ENCODE results near the gene PDZRN3.

Gene PDZRN3

DNA sequence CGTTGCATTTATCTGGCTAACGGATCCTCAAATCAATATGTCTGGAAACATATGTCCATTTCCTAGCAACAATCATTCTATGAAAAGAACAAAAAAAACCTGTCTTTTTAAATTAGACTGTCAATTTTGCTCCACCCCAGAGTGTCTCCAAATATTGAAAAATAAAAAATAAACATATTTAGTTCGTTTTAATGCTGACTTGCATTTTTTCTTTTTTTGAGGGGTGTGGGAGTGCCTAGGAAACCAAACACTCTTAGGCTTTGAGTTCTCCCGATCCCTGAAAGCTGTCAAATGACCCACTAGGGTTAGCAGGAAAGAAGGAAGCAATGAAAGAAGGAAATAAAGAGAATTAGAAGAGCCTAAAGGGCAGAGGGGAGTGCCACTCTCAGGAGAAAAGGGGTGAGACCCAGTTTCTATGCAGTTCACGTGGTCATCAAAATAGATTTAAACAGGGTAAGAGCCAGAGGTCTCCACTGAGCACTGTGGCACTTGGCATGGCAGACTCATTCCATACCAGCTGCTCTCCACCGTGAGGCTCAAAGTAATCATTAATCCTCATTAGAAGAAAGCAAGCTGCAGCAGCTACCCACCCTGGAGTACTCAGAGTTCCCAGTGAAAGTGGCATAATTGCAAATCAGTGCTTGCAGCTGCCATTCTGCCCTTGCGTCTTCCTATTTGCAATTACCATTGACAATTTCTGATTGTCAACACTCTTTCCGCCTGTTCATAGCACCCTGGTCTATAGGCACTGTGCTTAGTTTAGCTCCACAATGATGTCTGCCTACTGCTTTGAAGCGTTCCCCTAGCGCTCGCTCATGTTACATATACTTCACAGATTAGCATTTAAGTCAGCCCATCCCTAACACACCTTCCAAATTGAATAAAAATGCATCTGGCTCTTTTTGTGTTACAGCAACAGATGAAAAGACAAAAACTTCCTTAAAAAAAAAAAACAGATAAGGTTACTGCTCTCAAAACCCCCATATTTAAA lies 32.3 kb downstream of the PDZRN3 start:
- TF ChIP-seq ZFX (IDR thresholded peaks at IDR 0.05) = no peak
- TF ChIP-seq, protein P1, sequence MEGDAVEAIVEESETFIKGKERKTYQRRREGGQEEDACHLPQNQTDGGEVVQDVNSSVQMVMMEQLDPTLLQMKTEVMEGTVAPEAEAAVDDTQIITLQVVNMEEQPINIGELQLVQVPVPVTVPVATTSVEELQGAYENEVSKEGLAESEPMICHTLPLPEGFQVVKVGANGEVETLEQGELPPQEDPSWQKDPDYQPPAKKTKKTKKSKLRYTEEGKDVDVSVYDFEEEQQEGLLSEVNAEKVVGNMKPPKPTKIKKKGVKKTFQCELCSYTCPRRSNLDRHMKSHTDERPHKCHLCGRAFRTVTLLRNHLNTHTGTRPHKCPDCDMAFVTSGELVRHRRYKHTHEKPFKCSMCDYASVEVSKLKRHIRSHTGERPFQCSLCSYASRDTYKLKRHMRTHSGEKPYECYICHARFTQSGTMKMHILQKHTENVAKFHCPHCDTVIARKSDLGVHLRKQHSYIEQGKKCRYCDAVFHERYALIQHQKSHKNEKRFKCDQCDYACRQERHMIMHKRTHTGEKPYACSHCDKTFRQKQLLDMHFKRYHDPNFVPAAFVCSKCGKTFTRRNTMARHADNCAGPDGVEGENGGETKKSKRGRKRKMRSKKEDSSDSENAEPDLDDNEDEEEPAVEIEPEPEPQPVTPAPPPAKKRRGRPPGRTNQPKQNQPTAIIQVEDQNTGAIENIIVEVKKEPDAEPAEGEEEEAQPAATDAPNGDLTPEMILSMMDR (conservative IDR thresholded peaks at IDR 0.05) = no peak
- no peak overlapping the region for H3K27ac ChIP-seq

DNA sequence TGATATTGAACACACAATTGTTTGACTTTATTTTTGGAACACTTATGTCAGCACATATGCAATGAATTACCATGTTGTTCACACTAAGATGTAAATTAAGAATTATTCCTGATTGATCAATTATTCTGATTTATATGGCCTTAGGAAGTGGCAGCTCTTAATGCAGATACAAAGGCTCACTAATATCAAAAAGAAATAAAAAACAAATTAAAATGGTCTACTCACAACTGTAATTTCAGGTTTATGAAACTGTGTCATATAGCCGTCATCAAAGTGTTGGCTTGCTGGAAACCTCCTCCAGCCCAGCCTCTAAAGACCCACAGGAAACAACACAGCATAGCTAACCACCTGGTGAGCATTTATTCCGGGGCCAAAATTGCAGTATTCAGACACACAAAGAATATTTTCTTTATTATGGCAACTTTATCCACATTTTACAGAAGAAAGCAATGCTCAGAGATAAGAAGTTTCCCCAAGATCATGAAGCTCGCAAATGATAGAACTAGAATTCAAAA lies 33.4 kb downstream of the PDZRN3 start:
- no peak overlapping the region for H3K27ac ChIP-seq
- no peak for TF ChIP-seq ZFX (IDR thresholded peaks at IDR 0.05)
- TF ChIP-seq, protein P1 (conservative IDR thresholded peaks at IDR 0.05) = no peak

DNA sequence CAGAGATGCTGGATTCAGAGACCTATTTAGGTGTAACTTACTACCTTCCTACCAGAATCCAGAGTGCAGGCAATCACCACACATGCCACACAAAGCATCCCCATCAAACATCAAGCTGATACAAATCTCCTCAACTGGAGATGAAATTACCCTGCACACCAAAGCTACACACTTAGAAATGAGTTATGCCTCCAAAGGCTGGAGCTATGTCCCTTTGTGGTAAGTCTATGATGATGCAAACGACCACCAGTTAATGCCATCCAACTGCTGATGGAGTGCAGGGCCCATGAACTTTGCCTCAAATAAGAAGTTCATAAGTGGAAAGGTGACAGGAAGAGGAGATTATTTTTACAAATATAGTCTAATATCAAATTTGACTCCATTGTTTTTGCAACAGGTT lies 38.1 kb downstream of the PDZRN3 start:
- TF ChIP-seq ZFX (IDR thresholded peaks at IDR 0.05) = no peak
- TF ChIP-seq, protein P1 (conservative IDR thresholded peaks at IDR 0.05) = no peak
- no peak overlapping the region for H3K27ac ChIP-seq

DNA sequence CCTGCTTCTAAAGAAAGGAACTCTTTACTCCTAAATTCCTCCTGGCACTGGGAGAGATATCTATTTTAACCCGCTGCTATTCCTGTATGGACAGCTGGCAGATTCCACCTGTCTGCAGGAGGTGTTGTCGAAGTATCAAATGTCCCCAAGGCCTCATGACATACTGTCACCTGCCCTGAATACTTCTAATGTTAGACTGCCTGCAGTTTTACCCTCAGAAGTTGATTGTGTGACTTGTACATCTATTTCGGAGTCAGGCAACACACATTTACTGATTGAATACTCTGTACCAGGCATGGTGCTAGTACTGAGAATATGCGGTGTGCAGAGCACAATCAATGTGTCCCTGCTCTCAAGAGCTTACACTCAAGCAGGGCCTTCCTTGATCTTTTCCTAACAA lies 38.6 kb downstream of the PDZRN3 start:
- H3K27ac ChIP-seq = no peak overlapping the region
- TF ChIP-seq, protein P1 (conservative IDR thresholded peaks at IDR 0.05) = no peak
- no peak for TF ChIP-seq ZFX (IDR thresholded peaks at IDR 0.05)

DNA sequence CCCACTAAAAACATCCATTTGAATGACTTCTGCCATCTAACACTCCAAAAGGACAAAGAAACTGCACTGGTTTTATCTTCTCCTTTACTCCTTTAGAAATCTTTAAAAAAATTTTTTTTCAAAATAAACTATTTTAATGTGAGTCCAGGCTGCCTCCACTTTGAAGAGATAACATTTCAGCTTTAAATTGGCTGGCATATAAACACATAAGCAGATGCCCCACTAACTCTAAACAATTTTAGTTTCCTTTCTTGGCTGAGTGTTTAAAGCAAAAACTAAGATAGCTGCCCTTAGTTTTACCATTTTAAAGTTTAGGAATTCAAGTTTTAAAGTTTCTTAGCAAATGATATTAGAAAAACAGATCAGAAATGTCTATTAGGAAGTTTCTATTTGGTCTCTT lies 39.9 kb downstream of the PDZRN3 start:
- no peak for TF ChIP-seq ZFX (IDR thresholded peaks at IDR 0.05)
- TF ChIP-seq, protein P1 (conservative IDR thresholded peaks at IDR 0.05) = no peak
- H3K27ac ChIP-seq = no peak overlapping the region

DNA sequence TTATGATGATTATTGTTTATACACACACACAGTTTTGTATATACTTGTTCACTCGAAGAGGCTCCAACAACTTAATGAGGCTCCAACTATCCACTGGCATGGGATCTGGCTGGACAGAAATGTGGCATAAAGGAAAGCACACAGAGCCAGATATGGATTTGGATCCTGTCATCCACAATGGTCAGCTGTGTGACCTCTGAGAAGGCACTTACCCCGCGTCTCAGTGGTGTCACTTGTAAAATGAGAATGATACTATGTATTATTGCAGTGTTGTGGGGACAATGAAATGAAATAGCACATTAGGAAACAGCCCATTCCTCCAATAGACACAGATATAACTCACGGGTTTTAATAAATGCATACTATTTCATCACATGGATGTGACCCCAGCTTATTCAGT lies 42.2 kb downstream of the PDZRN3 start:
- TF ChIP-seq, protein P1 (conservative IDR thresholded peaks at IDR 0.05) = no peak
- no peak for TF ChIP-seq ZFX (IDR thresholded peaks at IDR 0.05)
- H3K27ac ChIP-seq = no peak overlapping the region

DNA sequence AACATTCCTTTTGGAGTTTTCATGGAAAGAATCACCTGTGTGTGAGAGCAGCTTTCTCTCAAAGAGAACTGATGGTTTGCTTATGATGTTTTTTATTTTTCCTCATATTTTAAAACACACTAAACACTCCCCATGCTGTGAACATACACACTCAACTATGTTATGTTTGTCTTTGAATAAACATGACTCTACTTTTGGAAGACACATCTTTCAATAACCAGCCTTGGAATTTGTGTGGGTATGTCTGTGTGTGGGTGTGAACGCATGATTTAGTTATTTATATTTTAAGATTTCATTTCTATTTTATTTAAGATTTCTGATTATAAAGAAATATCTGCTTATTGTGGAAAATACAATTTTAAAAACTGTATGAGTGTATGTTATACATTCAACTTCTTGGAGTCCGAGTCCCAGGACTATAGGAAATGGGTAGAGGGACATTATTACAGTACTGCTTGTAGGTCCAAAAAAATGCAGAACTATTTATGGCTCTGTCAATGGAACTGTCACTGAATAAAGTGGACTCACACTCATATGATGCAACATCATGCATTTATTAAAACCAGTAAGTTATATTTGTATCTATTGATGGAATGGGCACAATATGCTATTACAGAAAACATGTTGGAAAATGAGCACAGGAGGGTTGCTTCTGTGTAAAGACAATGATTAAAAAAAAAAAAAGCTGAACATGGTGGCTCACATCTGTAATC lies 43.5 kb downstream of the PDZRN3 start:
- H3K27ac ChIP-seq = no peak overlapping the region
- no peak for TF ChIP-seq ZFX (IDR thresholded peaks at IDR 0.05)
- TF ChIP-seq, protein P1 (conservative IDR thresholded peaks at IDR 0.05) = no peak
